Upper lobe of left lung (tissue), 4 donors: ENCODE data around the gene MYLK3.

ENCODE experiments used
- EP300 ChIP-seq, 4 donors: sonication (generic); formaldehyde crosslinking; IDR thresholded peaks; one replicate each; pipeline ENCODE4 v1.5.1; 2017; ENCODE audit warnings: antibody characterized with exemption in 4 of 4, control low read depth in 2 of 4
- POLR2AphosphoS5 ChIP-seq, 2 donors: sonication (generic); formaldehyde crosslinking; IDR thresholded peaks; one replicate each; pipeline ENCODE4 v1.5.1; 2017; ENCODE audit warnings: antibody characterized with exemption in 2 of 2
- TF ChIP-seq, protein P1 (sequence below), 6 experiments: fragments of 450-650 bp in 4 of 6; fragments of 200-600 bp in 2 of 6; sonication (generic) in 2 of 6; IDR thresholded peaks; one replicate each; pipeline ENCODE4 v1.5.1; 2016 to 2019; ENCODE audit warnings: antibody characterized with exemption in 6 of 6

DNA sequence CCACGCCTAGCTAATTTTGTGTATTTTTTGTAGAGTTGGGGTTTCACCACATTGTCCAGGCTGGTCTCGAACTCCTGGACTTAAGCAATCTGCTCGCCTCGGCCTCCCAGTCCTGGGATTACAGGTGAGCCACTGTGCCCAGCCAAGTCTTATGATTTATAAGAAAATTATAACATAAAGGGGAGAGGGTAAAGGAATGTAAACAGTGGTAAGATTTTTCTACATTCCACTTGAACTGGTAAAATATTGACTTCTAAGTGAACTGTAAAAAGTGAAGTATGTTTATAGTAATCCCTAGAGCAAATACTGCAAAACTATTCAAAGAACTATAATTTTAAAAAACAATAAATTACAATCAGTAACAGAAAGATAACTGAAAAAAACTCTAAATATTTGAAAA, 49.4 kb upstream of the MYLK3 start:
- TF ChIP-seq EP300 (IDR thresholded peaks at IDR 0.05) (no peak), POLR2AphosphoS5 (IDR thresholded peaks at IDR 0.05) (no peak)
- TF ChIP-seq, protein P1, sequence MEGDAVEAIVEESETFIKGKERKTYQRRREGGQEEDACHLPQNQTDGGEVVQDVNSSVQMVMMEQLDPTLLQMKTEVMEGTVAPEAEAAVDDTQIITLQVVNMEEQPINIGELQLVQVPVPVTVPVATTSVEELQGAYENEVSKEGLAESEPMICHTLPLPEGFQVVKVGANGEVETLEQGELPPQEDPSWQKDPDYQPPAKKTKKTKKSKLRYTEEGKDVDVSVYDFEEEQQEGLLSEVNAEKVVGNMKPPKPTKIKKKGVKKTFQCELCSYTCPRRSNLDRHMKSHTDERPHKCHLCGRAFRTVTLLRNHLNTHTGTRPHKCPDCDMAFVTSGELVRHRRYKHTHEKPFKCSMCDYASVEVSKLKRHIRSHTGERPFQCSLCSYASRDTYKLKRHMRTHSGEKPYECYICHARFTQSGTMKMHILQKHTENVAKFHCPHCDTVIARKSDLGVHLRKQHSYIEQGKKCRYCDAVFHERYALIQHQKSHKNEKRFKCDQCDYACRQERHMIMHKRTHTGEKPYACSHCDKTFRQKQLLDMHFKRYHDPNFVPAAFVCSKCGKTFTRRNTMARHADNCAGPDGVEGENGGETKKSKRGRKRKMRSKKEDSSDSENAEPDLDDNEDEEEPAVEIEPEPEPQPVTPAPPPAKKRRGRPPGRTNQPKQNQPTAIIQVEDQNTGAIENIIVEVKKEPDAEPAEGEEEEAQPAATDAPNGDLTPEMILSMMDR (IDR thresholded peaks at IDR 0.05), result no peak
